ENCODE measurements around the gene TMUB2. TPM values are rescaled to one million over a fixed set of nuclear protein-coding genes. Genes with fewer than 3 reads are reported as not detected.
A peak's percentile ranks its signal among the peaks of the same experiment; 100 is the strongest.

The TMUB2 gene
- total and polyA plus RNA-seq, 9 of the 15 experiments (the other 6 are each of a cell fraction or from before 2014, with no cell fraction given), result 4.1 to 29.8 (median 16.3) TPM

DNA sequence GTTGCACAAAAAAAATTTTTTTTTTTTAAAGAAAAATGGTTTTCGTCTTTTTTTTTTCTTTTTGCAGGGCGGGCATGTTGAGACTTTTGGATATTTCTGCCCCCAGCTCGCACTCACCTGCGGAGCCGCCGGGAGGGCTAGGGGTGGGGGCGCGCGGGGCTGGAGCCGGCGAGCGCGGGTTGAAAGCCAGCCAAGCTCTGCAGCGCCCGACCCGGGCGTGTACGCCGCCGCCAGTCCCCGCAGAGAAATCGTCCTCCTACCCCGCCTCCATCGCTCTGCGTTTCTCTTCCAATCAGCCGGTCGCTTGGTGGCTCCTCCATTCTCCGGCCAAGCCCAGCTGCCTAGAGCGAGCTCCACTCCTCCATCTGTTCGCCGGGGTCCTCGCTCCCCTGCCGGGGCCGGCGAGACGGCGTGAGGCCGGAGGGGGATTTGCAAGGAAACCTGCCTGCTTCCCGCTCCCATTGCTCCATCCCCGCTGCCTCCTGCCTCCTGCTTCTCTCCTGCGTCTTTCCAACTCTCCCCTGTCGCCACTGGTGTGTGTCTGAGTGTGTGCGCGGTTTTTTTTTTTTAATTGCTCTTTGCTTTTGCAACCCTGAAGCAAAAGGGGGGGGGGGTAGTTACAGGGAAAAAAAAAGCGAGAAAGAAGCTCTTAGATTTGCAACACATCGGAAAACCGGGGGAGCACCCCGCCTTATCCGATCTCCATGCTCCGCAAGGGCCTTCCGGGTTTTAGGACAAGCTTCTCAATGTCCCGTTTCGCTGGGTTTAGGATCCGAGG, 34.5 kb downstream of the TMUB2 start (continued):
- TF ChIP-seq, protein P1, sequence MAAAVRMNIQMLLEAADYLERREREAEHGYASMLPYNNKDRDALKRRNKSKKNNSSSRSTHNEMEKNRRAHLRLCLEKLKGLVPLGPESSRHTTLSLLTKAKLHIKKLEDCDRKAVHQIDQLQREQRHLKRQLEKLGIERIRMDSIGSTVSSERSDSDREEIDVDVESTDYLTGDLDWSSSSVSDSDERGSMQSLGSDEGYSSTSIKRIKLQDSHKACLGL (CRISPR knock-in tag; IDR thresholded peaks at IDR 0.05; ENCODE audit: borderline replicate concordance, poor library complexity, severe bottlenecking), result no peak
- TF ChIP-seq E2F3 (CRISPR knock-in tag; IDR thresholded peaks at IDR 0.05), result no peak
- TF ChIP-seq CTBP1 (IDR thresholded peaks at IDR 0.05; ENCODE audit: borderline replicate concordance), result peak; percentile 55; the same call in 1 of the 2 replicates
- TF ChIP-seq ZBTB7A (IDR thresholded peaks at IDR 0.05; ENCODE audit: borderline replicate concordance, control insufficient read depth, low read depth, low read length), result 0 out of 2 replicates have a peak, but pooled peaks have one; percentile 65
- no peak for TF ChIP-seq ZNF780A (CRISPR knock-in tag; IDR thresholded peaks at IDR 0.05)
- no peak for TF ChIP-seq ZNF408 (CRISPR knock-in tag; IDR thresholded peaks at IDR 0.05; ENCODE audit: low read depth)
- no peak for TF ChIP-seq SMAD2 (IDR thresholded peaks at IDR 0.05; ENCODE audit: low read depth, low read length)
- TF ChIP-seq SMARCE1 (IDR thresholded peaks at IDR 0.05), result no peak
- TF ChIP-seq XRCC4 (IDR thresholded peaks at IDR 0.05; ENCODE audit: extremely low read depth, insufficient read depth, insufficient read length), result no peak
- TF ChIP-seq, protein P2, sequence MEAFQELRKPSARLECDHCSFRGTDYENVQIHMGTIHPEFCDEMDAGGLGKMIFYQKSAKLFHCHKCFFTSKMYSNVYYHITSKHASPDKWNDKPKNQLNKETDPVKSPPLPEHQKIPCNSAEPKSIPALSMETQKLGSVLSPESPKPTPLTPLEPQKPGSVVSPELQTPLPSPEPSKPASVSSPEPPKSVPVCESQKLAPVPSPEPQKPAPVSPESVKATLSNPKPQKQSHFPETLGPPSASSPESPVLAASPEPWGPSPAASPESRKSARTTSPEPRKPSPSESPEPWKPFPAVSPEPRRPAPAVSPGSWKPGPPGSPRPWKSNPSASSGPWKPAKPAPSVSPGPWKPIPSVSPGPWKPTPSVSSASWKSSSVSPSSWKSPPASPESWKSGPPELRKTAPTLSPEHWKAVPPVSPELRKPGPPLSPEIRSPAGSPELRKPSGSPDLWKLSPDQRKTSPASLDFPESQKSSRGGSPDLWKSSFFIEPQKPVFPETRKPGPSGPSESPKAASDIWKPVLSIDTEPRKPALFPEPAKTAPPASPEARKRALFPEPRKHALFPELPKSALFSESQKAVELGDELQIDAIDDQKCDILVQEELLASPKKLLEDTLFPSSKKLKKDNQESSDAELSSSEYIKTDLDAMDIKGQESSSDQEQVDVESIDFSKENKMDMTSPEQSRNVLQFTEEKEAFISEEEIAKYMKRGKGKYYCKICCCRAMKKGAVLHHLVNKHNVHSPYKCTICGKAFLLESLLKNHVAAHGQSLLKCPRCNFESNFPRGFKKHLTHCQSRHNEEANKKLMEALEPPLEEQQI (IDR thresholded peaks at IDR 0.05), result no peak
- no peak for TF ChIP-seq ZNF436 (CRISPR knock-in tag; IDR thresholded peaks at IDR 0.05)
- TF ChIP-seq ZNF717 (CRISPR knock-in tag; IDR thresholded peaks at IDR 0.05), result no peak
- TF ChIP-seq, protein P3, sequence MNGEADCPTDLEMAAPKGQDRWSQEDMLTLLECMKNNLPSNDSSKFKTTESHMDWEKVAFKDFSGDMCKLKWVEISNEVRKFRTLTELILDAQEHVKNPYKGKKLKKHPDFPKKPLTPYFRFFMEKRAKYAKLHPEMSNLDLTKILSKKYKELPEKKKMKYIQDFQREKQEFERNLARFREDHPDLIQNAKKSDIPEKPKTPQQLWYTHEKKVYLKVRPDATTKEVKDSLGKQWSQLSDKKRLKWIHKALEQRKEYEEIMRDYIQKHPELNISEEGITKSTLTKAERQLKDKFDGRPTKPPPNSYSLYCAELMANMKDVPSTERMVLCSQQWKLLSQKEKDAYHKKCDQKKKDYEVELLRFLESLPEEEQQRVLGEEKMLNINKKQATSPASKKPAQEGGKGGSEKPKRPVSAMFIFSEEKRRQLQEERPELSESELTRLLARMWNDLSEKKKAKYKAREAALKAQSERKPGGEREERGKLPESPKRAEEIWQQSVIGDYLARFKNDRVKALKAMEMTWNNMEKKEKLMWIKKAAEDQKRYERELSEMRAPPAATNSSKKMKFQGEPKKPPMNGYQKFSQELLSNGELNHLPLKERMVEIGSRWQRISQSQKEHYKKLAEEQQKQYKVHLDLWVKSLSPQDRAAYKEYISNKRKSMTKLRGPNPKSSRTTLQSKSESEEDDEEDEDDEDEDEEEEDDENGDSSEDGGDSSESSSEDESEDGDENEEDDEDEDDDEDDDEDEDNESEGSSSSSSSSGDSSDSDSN (IDR thresholded peaks at IDR 0.05; ENCODE audit: borderline replicate concordance in 1 of 2, low read depth in 2 of 2, low read length in 2 of 2), result peak; percentile 31 to 96; a peak in 3 of 4 replicates
- TF ChIP-seq KDM2B (CRISPR knock-in tag; IDR thresholded peaks at IDR 0.05), result no peak
- TF ChIP-seq, protein P4, sequence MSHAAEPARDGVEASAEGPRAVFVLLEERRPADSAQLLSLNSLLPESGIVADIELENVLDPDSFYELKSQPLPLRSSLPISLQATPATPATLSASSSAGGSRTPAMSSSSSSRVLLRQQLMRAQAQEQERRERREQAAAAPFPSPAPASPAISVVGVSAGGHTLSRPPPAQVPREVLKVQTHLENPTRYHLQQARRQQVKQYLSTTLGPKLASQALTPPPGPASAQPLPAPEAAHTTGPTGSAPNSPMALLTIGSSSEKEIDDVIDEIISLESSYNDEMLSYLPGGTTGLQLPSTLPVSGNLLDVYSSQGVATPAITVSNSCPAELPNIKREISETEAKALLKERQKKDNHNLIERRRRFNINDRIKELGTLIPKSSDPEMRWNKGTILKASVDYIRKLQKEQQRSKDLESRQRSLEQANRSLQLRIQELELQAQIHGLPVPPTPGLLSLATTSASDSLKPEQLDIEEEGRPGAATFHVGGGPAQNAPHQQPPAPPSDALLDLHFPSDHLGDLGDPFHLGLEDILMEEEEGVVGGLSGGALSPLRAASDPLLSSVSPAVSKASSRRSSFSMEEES (CRISPR knock-in tag; IDR thresholded peaks at IDR 0.05), result no peak
- peak; percentile 57; the same call in 1 of the 2 replicates for TF ChIP-seq NBN (IDR thresholded peaks at IDR 0.05; ENCODE audit: low read depth)
- TF ChIP-seq ZNF445 (CRISPR knock-in tag; IDR thresholded peaks at IDR 0.05; ENCODE audit: low read depth), result no peak
- no peak for TF ChIP-seq ZNF274 (IDR thresholded peaks at IDR 0.05; ENCODE audit: borderline replicate concordance, low read depth, low read length)
- no peak for TF ChIP-seq TEAD4 (IDR thresholded peaks at IDR 0.05; ENCODE audit: low read length)
- no peak for TF ChIP-seq TEAD4 (CRISPR knock-in tag; IDR thresholded peaks at IDR 0.05; ENCODE audit: borderline replicate concordance)

All from K562 (cell line).